KMS-11 (cell line): Measurements from ENCODE around the gene HSD3B2.

Experiments
- H2AFZ ChIP-seq: fragments of 200-600 bp; sonication (generic); 2 replicates; pipeline ENCODE4 v1.6.1; 2016; ENCODE audit warnings: antibody characterized with exemption, mixed run types, low read depth
- H3K27ac ChIP-seq: fragments of 200-600 bp; sonication (generic); 2 replicates; pipeline ENCODE4 v1.6.1; 2016; ENCODE audit warnings: mild to moderate bottlenecking, mixed run types
- H3K27me3 ChIP-seq: fragments of 200-600 bp; sonication (generic); 2 replicates; pipeline ENCODE4 v1.6.1; 2017; ENCODE audit warnings: mild to moderate bottlenecking, low read depth, mixed run types, moderate library complexity; ENCODE audit not compliant: insufficient read depth
- H3K36me3 ChIP-seq: fragments of 200-600 bp; sonication (generic); 2 replicates; pipeline ENCODE4 v1.6.1; 2017; ENCODE audit warnings: mild to moderate bottlenecking, mixed run types; ENCODE audit not compliant: insufficient read depth
- H3K4me1 ChIP-seq: fragments of 200-600 bp; sonication (generic); 2 replicates; pipeline ENCODE4 v1.6.1; 2016; ENCODE audit warnings: mild to moderate bottlenecking, low read depth, mixed run types; ENCODE audit not compliant: poor library complexity, severe bottlenecking
- H3K4me2 ChIP-seq: fragments of 200-600 bp; sonication (generic); 2 replicates; pipeline ENCODE4 v1.7.0; 2016; ENCODE audit warnings: mild to moderate bottlenecking, mixed run types
- H3K4me3 ChIP-seq: fragments of 200-600 bp; sonication (generic); IDR thresholded peaks from 2 replicates; pipeline ENCODE4 v1.6.1; 2017; ENCODE audit warnings: low read depth, low read length, mixed read lengths; ENCODE audit not compliant: insufficient read depth
- H3K79me2 ChIP-seq: fragments of 200-600 bp; sonication (generic); 2 replicates; pipeline ENCODE4 v1.6.1; 2016; ENCODE audit warnings: low read depth, mixed run types; ENCODE audit not compliant: insufficient read depth
- H3K9ac ChIP-seq: fragments of 200-600 bp; sonication (generic); 2 replicates; pipeline ENCODE4 v1.6.1; 2016; ENCODE audit warnings: mild to moderate bottlenecking, mixed run types
- H4K20me1 ChIP-seq: fragments of 200-600 bp; sonication (generic); 2 replicates; pipeline ENCODE4 v1.6.1; 2016; ENCODE audit warnings: mild to moderate bottlenecking, mixed run types; ENCODE audit not compliant: insufficient read depth
- CTCF ChIP-seq: fragments of 200-600 bp; sonication (generic); conservative IDR thresholded peaks from 2 replicates; pipeline ENCODE4 v1.6.1; 2017; ENCODE audit warnings: low read depth, mild to moderate bottlenecking, antibody characterized with exemption, low read length, moderate library complexity, mixed read lengths

Gene HSD3B2

GRCh38 chr1:119463569-119463968 lies 48.6 kb downstream of the HSD3B2 start:
- Histone ChIP-seq H3K4me1 (no peaks in the 10 kb centered on the region), H3K27ac (no peak overlapping the region), H3K79me2 (no peaks in the 10 kb centered on the region), H2AFZ (no peak overlapping the region), H3K27me3 (no peaks in the 10 kb centered on the region), H3K36me3 (no peaks in the 10 kb centered on the region), H4K20me1 (no peaks in the 10 kb centered on the region), H3K9ac (no peak overlapping the region), H3K4me2 (no peak overlapping the region), H3K4me3 (no peak overlapping the region)
- no peak for TF ChIP-seq CTCF

GRCh38 chr1:119466445-119466844 lies 51.5 kb downstream of the HSD3B2 start:
- no peak overlapping the region for H3K4me2 ChIP-seq

GRCh38 chr1:119467219-119467618 lies 52.3 kb downstream of the HSD3B2 start:
- Histone ChIP-seq H3K4me2 (no peak overlapping the region), H3K9ac (no peak overlapping the region), H3K4me1 (no peaks in the 10 kb centered on the region), H3K36me3 (no peaks in the 10 kb centered on the region), H3K79me2 (no peaks in the 10 kb centered on the region), H3K27ac (no peak overlapping the region), H3K27me3 (no peaks in the 10 kb centered on the region), H2AFZ (no peak overlapping the region), H3K4me3 (no peak overlapping the region), H4K20me1 (no peaks in the 10 kb centered on the region)
- TF ChIP-seq CTCF, result no peak

More at GRCh38 chr1:119466445-119466844, 51.5 kb downstream of the HSD3B2 start:
- H3K4me3 ChIP-seq, result no peak overlapping the region
- no peak overlapping the region for H3K27ac ChIP-seq
- H3K36me3 ChIP-seq, result no peaks in the 10 kb centered on the region
- TF ChIP-seq CTCF, result no peak
- H3K79me2 ChIP-seq, result no peaks in the 10 kb centered on the region
- H3K9ac ChIP-seq, result no peak overlapping the region
- H3K4me1 ChIP-seq, result no peaks in the 10 kb centered on the region
- H4K20me1 ChIP-seq, result no peaks in the 10 kb centered on the region
- no peak overlapping the region for H2AFZ ChIP-seq
- no peaks in the 10 kb centered on the region for H3K27me3 ChIP-seq

- H3K4me2 ChIP-seq, result no peak overlapping the region
- no peaks in the 10 kb centered on the region for H3K36me3 ChIP-seq
- H3K4me3 ChIP-seq, result no peak overlapping the region
- H3K9ac ChIP-seq, result no peak overlapping the region
- H4K20me1 ChIP-seq, result no peaks in the 10 kb centered on the region
- no peak overlapping the region for H2AFZ ChIP-seq
- TF ChIP-seq CTCF, result no peak
- no peaks in the 10 kb centered on the region for H3K27me3 ChIP-seq
- no peaks in the 10 kb centered on the region for H3K79me2 ChIP-seq
- H3K27ac ChIP-seq, result no peak overlapping the region
- H3K4me1 ChIP-seq, result no peaks in the 10 kb centered on the region
Measured at GRCh38 chr1:119467857-119468668, 53.1 kb downstream of the HSD3B2 start.
